Measurements from ENCODE around the gene PNN.
"Not testable (repeated sequence)": the region's sequence is repeated elsewhere in the genome, so short reads cannot be mapped to it uniquely, and the experiment has no call there.

PNN gene

GRCh38 chr14:39230416-39231035 lies 55.5 kb downstream of the PNN start:
- no peaks in the 10 kb centered on the region for H3K9me3 ChIP-seq (ENCODE audit: insufficient read depth, low read depth, low read length)
- no peaks in the 10 kb centered on the region for H3K36me3 ChIP-seq (ENCODE audit: insufficient read depth, low read length)
- no peak overlapping the region for H3K4me3 ChIP-seq (ENCODE audit: low read length)
- H3K4me1 ChIP-seq (ENCODE audit: insufficient read depth, low read length), result no peaks in the 10 kb centered on the region
- no peak overlapping the region for H3K27ac ChIP-seq (ENCODE audit: low read depth, low read length)
- no peak overlapping the region for H3K9ac ChIP-seq (ENCODE audit: low read depth, low read length)
- WGBS, result 93% methylated on average over 4 of the region's 5 CpGs
- no peaks in the 10 kb centered on the region for H3K27me3 ChIP-seq (ENCODE audit: insufficient read depth, low read length)

DNA sequence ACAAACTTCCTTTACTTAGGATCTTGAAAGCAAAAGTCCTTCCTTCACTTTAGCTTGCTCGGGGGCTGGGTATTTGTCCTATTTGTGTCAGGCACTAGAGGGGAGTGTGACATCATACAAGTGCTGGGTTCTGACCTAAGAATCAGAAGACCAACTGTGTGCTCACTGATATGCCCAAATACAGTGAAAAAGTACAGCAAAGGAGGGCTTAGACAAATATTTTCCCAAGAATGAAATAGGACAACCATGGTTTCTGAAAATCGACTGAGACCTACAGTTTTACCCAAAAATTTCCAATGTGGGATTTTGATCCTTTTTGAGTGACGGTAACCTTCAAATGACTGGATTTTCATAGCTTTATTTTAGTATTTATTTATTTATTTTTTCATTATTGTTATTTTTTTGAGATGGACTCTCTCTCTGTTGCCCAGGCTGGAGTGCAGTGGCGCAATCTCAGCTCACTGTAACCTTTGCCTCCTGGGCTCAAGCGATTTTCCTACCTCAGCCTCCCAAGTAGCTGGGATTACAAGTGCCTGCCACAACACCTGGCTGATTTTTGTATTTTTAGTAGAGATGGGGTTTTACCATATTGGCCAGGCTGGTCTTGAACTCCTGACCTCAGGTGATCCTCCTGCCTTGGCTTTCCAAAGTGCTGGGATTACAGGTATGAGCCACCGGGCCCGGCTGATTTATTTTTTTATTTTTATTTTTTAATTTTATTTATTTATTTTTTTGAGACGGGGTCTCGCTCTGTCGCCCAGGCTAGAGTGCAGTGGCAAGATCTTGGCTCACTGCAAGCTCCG lies 56.9 kb downstream of the PNN start:
- H3K4me1 ChIP-seq (ENCODE audit: insufficient read depth, low read length); H3K4me3 ChIP-seq (ENCODE audit: low read length); H3K9ac ChIP-seq (ENCODE audit: low read depth, low read length); H3K27me3 ChIP-seq (ENCODE audit: insufficient read depth, low read length); H3K27ac ChIP-seq (ENCODE audit: low read depth, low read length); H3K36me3 ChIP-seq (ENCODE audit: insufficient read depth, low read length); H3K9me3 ChIP-seq (ENCODE audit: insufficient read depth, low read depth, low read length): not testable (repeated sequence)
- 94% methylated on average over 9 of the region's 11 CpGs for WGBS

Data from HUES64 (cell line).